GM06990 (cell line): ENCODE results near the gene ZBTB47.

Experiments
- DNase-seq: peaks from one replicate; pipeline ENCODE4 v3.0.0-alpha.2; 2011; ENCODE audit not compliant: insufficient read length; ENCODE audit errors: extremely low read depth
- H3K27me3 ChIP-seq: replicated peaks from 2 replicates; pipeline ENCODE4 v1.6.0; 2011; ENCODE audit warnings: low read length; ENCODE audit not compliant: control insufficient read depth, insufficient read depth
- H3K36me3 ChIP-seq: 2 replicates; pipeline ENCODE4 v1.5.1; 2011; ENCODE audit warnings: low read length; ENCODE audit not compliant: control insufficient read depth, insufficient read depth
- H3K4me3 ChIP-seq: replicated peaks from 2 replicates; pipeline ENCODE4 v1.5.1; 2011; ENCODE audit warnings: low read depth, mild to moderate bottlenecking, control low read depth, low read length
- TF ChIP-seq, protein P1 (sequence below): IDR thresholded peaks from 2 replicates; pipeline ENCODE4 v1.5.1; 2011; ENCODE audit warnings: low read length, control low read depth, mild to moderate bottlenecking, inconsistent platforms; ENCODE audit not compliant: insufficient read depth, poor library complexity, severe bottlenecking

ZBTB47 gene

DNA sequence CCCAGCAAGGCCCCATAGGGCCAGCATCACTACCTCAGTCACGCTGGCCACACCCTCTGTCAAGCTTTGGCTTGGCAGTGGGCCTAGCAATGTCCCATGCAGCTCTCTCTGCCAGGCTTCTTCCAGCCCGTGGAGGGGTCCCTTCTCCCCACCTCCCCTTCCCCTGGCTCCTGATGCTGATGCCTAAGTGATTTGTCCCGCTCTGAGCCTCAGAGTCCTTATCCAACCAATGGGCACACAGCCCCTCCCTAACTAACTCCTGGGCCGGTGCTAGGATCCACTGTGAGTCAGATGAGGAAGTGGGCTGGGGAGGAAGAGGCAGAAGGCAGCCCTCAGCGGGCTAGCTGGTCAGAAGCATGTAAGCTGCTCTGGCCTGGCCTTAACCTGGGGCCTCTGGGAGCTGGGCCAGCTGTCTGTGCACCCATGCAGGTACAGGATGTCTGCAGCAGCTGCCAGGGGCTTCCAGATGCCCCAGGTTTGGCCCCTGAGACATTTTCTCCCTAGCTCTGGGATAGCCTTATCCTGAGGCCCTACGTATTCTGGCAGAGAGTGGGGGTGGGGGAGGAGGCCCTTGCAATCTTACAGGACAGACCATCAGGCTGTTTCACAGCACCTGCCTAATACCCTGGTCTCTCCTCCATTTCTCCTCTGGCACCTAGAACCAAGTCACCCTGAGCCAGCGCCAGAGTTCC lies 740 bp upstream of the ZBTB47 start:
- Histone ChIP-seq H3K4me3 (no peak overlapping the region; the same call in 1 of the 2 replicates), H3K27me3 (no peaks in the 10 kb centered on the region), H3K36me3 (no peaks in the 10 kb centered on the region; the same call in none of the 2 replicates)
- TF ChIP-seq, protein P1, sequence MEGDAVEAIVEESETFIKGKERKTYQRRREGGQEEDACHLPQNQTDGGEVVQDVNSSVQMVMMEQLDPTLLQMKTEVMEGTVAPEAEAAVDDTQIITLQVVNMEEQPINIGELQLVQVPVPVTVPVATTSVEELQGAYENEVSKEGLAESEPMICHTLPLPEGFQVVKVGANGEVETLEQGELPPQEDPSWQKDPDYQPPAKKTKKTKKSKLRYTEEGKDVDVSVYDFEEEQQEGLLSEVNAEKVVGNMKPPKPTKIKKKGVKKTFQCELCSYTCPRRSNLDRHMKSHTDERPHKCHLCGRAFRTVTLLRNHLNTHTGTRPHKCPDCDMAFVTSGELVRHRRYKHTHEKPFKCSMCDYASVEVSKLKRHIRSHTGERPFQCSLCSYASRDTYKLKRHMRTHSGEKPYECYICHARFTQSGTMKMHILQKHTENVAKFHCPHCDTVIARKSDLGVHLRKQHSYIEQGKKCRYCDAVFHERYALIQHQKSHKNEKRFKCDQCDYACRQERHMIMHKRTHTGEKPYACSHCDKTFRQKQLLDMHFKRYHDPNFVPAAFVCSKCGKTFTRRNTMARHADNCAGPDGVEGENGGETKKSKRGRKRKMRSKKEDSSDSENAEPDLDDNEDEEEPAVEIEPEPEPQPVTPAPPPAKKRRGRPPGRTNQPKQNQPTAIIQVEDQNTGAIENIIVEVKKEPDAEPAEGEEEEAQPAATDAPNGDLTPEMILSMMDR = no peak
- DNase-seq = no peak

- no peaks in the 10 kb centered on the region; the same call in 1 of the 2 replicates for H3K36me3 ChIP-seq
- DNase-seq = no peak
- H3K27me3 ChIP-seq = no peaks in the 10 kb centered on the region
- TF ChIP-seq, protein P1 = no peak
- peak overlapping the region; percentile 61 for H3K4me3 ChIP-seq
Measured at GRCh38 chr3:42653303-42653559, 266 bp upstream of the ZBTB47 start.

DNA sequence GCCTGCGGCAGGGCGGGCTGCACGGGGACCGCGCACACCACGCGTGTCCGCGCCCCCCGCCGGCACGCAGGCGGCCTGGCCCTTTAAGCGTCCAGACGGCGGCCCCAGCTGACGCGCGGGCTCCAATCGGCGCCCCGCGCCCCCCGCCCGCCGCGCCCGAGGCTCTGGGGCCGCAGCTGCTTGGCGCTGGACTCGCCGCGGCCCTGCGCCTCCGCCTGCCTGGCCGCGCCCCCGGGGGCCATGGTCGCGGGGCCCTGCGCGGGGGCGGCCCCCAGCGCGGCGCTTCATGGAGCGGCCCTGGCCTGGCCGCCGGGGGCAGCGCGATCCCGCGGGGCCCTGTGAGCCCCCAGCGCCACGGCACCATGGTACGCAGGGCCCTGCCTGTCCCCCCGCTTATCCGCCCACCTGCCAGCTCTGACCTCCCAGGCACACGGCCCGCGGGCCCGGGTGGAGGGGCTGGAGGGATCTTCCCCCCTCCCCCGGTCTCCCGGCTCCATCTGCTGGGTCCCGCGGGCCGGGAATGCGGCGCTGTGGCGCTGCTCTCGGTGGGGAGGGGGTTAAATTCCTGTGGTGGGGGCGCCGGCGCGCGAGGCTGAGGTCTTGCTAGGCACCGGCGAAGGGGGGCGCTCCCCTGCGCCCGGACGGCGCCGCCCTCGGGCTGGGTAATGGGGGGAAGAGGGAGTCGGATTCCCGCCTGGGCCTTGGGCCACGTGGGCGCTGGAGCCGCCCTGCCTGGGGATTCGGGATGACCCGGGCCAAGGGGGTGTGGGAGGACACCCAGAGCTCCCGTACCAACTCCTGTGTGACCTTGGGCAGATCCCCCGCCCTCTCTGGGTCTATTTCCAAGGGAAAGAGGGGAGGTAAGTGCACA lies 1.1 kb downstream of the ZBTB47 start:
- Histone ChIP-seq H3K36me3 (no peaks in the 10 kb centered on the region; the same call in 1 of the 2 replicates), H3K4me3 (peak overlapping the region; percentile 61), H3K27me3 (no peaks in the 10 kb centered on the region)
- no peak for DNase-seq
- TF ChIP-seq, protein P1 = no peak

- Histone ChIP-seq H3K36me3 (no peaks in the 10 kb centered on the region), H3K27me3 (no peaks in the 10 kb centered on the region), H3K4me3 (peak overlapping the region; percentile 58; the same call in 1 of the 2 replicates)
- DNase-seq = no peak
- TF ChIP-seq, protein P1 = no peak
Measured at GRCh38 chr3:42655331-42655888, 1.9 kb downstream of the ZBTB47 start.

- no peak for DNase-seq
- H3K36me3 ChIP-seq = no peaks in the 10 kb centered on the region
- TF ChIP-seq, protein P1 = no peak
- H3K27me3 ChIP-seq = no peaks in the 10 kb centered on the region
- no peak overlapping the region for H3K4me3 ChIP-seq
Measured at GRCh38 chr3:42655980-42656679, 2.6 kb downstream of the ZBTB47 start.
